Measurements from ENCODE around the gene CCNK.

CCNK gene

DNA sequence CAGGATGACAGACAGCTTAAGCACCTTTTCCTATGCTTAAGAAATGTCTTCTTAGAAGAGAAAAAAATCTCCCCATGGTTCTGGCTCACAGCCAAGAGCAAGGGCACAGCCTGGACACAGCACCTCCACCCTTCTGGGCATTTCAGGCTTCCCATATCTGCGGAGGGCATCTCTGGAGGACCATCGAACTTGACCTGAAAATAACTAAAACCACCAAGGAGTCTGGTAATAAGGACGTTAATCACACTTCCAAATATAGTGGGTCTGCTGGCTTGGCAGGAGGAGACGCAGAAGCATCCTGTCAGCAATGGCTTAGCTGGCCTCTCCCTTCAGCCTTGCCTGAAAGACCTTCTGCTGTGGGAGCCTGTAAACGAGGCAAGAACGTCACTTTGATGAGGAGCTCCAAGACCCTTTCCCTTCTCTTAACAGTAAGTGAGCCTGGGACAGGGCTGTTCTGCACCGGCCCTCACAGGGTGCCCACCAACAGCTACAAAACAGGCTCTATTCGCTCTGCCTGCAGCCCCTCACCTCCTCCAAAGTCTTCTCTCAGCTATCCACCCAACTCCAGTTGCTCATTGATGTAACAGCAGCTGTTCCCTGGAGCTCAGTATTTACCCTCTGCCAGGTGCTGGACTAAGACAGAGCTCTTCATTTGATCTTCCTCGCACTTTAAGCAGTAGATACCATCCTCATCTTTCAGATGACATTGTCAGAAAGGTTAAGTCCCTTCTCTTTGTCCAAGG, 13.7 kb upstream of the CCNK start:
- no peak for DNase-seq

DNA sequence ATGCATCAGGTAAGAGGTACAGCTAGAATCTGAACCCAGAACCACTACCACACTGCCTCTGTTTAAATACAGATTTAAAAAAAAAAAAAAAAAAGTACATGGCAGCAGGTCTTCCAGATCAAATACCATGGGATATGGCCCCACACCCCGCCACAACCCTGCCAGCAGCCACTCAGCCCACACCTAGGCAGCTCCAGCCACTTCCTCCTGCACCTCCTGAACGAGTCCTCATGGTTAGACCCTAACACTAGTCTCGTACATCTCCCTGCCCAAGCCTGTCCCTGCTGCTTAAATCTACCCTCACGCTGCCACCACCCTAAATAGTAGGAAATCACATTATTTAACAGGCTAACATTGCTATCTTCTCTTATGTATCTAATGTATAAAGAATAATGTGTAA, 13.1 kb upstream of the CCNK start:
- no peak for DNase-seq

DNA sequence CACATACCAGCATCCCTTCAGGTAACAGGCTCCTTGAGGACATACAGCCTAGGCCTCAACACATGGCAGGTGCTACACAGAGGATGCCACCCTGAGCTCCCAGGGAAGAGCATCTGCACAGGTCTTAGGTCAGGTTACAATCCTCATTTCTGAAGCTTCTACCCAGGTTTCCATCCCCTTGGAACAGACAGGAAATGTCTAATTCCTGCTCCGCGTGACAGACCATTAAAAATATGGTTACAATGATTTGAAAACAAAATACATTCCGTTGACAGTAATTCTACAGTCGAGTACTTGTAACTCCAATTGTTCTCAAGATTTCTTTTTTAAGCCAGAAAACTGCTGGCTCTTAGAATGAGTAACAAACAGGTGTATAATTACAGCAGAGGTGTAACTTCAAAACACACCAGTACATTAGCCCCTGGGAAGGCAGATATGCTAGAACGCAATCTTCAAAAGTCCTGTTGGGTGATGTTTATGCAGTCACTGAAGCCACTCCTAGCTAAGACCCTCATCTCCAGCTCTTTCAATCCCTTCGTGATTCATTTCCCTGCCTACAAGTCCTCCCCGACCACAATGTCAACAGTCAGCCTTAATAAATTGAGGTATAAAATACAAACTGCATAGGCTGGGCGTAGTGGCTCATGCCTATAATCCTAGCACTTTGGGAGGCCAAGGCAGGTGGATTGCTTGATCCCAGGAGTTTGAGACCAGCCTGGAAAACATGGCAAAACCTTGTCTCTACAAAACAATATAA, 12.2 kb upstream of the CCNK start:
- DNase-seq: no peak

DNA sequence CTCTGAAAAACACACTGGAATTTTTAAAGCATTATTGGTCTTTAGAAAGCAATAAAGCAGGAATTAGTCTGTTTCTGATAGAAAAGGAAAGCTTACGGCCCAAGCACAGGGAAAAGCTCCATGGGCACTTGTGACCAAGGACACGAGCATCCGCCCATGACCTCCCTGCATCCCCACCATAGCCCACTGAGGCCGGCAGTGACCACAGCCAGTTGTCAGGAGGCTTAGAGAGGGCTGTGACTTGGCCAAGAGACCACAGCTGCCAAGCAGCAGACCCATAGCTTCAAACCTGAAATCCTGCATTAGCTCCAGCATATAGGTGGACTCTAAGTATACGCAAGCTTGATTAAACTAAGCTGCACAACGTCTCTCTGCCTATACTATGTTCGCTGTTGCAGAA, 9.5 kb upstream of the CCNK start:
- no peak for DNase-seq

DNA sequence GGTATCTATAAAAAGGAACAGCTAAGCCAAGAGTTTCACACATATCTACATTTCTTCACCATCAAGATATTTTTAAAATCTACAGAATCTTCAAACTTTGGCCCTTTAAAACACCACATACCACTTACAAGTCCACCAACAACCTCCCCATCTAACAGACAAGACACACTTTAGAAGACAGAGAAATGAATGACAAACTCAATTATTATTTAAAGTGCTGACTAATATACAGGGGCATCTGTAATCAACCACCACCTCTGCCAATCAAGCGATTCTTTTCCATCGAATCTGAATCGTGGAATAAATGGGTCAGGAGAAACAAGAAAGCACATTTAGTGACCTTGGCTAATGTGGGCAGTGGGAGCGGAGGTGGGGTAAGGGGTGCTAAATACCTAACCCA, 8.3 kb upstream of the CCNK start:
- DNase-seq: no peak

DNA sequence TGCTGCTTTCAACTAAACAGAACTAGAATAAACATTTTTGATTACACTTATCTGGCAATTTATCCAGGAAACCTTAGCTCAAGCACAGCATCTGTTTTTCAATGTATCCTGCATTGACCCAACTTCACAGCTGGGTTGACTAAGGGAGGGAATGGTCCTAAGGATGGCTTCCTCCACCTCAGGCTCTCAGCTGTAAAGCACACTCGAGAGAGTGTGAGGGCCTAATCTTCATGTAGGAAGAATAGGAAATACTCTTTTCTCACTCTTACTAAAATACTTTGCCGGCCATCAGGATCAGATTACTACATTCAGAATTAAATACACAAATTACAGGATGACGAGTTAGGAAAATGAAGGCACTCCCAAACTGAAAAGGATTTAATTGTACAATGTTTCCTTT, 7.8 kb upstream of the CCNK start:
- no peak for DNase-seq

DNA sequence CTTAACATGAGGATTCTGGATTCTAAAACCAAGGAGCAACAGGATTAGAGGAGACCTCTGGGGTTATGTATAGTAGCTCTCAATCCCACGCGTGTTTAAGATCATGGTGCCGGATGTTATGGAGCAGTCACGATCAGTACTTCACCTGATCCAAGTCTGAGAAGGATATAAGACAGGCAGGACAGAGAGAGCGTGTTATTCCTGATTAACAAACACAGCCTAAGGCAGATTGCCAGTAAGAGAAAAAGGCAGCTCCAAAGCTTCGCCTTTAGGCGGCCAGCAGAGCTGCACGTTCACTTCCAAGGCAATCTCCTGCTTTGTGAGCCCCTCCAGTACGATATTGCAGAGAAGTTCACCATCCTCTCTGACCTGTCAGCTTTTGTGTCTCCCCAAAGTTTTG, 6.0 kb upstream of the CCNK start:
- no peak for DNase-seq

DNA sequence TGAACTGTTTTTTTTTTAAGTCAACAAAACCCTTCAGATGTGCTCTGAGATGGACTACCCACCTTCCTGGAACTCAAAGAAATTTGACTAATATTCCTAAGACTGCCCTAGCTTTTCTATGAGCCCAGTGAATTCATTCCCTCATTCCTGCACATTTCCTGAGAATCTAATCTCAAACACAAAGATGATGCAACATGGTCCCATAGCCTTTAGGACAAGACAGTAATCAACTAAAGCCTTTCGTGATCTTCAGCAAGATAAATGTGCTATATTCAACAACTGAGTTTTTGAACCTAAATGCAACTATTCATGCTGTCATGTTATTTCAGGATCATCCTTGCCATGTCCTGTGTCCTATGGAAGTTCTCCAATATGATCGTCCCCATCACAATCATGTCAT, 5.5 kb upstream of the CCNK start:
- DNase-seq: no peak

DNA sequence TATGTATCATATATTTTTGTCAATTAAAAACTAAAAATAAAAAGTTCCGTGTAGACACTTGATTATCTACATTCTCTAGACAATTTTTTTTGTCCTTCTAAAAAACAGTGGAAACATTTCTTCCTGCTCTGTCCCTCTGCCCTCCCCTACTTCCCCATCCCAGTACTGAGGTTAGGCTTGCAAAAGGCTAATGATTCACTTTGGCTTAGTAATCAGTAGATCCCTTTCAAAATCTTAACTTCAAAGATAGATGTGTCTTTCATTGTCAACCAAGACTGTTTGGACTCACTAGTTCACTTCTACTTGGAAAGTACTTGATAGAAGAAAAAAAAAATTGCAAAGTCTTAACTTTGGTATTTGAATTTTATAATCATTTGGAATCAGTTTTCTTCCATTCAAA, 4.3 kb upstream of the CCNK start:
- DNase-seq: no peak

DNA sequence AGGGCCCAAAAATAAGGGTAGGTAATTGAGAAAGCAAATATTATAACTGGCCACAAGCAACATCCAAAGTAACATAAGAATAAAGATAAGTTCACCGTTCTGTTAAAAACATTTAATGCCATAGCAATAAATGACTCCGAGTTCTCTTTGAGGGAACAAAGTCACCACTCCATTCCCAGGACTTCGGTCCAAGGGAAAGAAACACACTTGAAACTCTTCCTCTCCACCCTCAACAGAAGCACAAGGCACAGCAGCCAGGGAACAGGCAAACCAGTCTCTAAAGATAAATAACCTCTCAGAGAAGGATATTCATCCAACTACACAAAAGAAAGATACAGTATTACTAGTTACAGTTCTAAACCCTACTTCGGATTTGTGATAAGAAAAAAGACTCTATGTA, 3.1 kb upstream of the CCNK start:
- no peak for DNase-seq

DNA sequence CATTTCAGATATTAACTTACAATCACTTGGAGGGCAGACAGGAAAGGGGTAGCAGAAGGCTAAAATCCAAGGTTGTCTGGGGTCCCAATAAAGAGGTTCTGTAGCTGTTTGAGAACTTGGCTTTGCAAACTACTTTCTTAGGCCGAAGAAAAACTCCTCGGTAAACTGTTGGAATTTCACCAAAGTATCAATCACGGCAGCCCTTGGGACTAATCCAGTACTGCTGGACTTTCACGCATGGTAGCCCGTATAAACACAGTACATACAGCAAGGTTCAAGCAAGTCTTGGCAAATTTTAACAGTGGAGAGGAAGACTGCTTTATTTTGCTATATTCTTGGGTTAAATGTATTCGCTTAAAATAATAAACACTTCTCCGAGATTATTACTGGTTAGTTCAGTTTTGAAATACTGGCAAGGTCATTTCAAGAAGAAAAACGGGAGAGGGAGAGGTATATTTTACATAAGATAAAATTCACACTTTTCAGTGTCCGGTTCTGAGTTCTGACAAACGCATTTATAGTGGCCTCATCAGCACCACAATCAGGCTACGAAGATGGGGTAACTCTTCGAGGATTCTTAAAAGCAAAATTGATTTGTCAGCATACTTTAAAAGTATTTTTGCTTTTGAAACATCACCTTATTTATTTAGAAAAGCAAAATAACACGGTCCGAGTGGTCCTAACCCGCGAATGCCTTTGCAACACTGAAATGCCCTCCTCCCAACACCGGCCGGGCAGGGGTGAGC, 1.9 kb upstream of the CCNK start:
- DNase-seq: no peak

DNA sequence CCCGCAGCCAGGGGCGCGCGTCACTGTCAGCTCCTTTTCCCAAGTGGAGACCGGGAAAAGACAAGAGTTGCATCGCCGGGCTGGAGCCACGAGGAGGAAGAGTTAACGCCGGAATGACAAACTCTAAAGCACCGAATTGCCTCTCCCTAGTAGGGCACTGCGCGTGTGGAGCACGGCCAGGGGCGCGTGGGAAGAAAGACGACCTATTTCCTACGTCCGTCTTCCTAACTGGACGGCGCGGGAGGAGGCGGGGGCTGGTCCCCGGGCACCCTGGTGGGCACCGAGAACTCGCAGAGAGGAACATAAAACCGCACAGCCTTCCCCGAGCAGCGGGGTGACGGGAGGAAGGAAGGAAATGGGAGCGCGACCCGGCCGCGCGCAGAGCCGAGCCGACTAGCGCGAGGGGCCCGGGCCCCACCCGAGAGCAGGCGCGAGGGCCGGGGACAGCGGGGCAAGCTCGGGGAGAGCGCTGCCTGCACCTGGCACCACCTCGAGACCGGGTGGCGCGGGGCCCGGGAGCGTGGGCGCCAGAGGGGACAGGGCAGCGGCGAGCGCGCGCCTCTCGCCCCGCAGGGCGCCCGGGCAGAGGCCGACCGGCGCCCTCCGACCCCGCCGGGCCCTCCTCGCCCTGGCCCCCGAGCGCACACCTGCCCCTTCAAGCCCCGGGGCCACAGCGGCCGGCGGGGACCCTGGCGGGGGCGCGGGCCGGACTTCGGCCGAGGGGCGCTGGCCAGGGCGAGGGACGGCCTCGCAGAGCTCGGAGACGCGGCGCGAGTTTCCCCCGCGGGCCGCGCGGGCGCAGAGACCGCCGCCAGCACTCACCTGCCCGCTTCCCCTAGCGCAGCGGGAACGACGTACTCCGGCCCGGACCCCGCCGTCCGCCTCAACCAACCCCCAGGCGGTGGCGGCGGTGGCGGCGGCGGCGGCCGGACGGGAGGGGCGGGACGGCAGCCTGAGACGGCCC, 1.0 kb upstream of the CCNK start, which contains the start of gene SETD3:
TSS of gene SETD3 (minus strand) at position 954 of the 964 bp plus-strand sequence. CDS start 15,054 bp downstream, outside the sequence.
- DNase-seq: peak; percentile 14

DNA sequence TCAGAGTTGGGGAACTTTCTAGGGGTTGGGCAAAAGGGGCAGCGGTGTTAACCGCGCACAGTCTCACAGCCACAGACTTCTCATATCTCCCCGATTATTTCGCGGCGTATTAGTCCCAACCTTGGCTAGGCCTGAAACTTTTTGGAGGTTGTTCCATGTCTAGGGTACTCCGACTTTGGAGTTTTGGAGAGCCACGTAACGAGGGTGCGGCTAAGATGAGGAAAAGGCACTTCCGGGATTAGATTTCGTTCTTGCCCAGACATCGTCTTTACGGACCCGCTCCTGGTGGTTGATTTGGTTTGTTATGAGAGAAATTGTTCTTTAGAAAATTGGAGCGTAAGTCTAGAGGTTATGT, 513 bp downstream of the CCNK start:
- peak; percentile 3 for DNase-seq

DNA sequence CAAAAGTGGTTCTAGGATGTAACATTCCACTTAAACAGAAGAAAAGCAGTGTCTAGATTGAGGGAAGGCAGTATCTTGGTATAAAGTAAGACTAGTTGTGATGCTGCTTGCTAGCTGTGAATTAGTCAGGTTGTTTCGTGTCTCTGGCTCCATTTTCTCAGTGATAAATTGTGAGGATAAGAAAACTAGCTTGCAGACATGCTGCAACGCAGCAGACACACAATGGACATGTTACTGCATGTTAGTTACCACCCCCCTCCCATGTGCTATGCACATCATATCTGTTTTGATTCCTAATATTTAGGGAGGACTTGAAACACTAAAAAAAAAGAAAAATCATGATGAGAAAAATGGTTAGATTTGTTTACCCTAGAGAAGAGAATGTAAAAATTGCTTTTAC, 2.9 kb downstream of the CCNK start:
- no peak for DNase-seq

DNA sequence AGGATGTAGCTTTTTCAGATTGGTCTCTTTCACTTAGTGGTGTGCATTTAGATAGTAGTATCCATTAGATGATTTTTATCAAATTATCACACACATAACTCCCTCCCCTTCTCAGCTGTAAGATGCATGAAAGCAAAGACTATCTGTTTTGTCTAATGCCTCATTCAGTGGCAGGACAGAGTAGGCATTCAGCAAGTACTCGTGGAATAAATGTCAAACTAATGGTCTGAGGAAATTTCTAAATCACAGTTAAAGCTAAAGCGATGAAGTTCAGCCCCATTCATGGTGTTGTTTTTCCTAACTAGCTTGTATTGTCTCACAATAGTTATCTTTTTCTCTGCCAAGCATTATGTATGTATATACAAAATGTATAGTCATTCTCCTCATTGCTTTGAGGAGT, 16.1 kb downstream of the CCNK start:
- DNase-seq: no peak

DNA sequence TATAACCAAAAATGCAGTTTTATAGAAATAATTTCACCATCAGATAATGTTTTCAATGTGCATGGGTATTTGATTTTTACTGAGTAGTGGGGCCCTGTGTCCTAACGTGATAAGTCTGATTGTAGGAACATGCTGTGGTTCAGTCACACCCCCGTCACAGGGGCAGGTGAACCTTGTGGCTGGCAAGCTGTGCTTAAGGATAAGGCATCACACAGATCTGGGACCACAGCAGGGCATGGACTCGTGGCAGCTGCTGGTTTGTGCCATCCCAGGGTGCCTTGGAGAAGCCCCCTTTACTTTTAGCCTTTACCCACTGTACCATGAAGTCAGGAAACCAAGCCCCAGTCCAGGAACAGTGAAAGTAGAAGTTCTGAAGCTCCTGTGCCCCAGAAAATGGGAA, 16.7 kb downstream of the CCNK start:
- no peak for DNase-seq

DNA sequence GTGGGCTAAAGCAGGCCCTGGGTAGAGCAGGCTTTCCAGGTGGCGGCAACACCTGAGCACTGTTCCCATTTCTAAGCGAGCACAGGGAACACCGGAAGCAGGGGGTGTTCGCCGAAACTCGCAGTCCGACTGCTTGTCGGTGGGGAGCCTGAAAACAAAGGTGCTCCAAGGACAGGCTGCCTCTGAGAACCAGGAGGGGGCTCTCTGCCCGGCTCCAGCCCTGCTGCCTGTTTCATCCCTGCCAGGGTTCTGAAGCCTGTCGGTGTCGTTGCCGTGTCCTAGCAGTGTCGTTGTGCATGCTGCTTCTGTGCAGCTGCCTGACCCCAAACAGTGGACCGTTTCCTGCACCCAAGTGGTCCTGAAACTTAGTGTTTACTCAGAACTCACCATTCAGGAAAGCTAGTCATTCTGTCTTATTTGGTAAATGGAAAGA, 21.8 kb downstream of the CCNK start:
- DNase-seq: no peak

DNA sequence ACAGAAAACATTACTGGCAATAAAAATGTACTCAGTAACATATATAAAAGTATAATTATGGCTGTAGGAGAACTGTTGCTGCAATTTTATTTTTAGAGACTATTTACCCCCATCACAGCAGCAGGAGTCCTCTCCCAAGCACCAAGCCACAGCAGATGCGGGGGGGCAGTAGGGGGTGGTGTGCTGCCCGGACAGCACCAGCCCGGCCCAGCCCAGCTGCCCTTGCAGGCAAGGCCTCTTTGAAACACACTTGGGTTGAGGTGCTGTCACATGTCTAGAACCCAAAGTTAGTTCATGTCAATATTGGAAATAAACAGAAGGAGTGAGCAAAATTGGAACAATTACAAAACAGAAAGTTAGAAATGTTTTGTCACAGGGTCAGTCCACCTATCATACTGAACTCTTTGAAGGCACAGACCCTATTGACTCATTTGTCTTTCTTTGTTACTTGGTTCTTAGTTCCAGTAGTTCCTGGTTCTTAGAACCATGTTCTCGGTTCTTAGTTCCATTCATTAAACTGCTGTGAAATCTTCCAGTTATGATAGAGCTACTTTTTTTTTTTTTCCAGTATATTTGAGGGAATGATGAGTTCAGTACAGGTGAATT, 22.7 kb downstream of the CCNK start:
- DNase-seq: no peak

DNA sequence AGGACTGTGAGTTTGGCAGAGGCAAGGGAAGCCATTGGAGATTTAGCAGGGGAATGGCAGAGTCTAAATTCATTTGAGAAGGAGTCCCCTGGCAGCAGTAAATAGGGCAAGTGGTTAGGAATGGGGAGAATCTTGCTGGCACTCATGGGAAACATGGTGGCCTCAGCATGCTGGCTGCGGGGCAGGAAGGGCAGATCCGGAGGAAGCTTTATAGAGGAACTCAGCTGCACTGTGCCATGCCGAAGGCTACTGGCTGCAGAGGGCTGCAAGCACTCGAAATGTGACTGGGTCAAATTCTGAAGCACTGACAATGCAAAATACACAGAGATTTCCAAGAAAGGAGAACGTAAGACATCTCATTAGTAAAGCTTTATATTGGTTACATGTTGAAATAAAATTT, 23.9 kb downstream of the CCNK start:
- no peak for DNase-seq

DNA sequence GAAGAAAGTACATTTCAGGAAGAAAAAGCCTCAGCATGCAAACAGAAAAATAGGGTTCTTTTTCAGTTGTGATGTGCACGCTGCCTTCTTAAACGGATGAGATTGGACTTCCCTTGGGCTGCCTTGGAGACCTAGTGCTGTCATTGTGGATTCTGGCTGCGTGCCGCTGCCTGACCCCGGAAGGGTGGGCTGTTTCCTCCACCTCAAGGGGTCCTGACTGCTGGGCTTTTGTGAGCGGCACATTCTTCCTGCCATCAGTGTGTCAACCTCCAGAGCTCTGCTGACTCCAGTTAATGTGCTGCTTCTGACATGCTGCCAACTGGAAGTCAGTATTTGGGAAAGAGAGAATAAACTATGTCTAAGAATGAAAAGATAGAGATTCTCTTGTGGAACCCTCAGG, 25.1 kb downstream of the CCNK start:
- DNase-seq: no peak

DNA sequence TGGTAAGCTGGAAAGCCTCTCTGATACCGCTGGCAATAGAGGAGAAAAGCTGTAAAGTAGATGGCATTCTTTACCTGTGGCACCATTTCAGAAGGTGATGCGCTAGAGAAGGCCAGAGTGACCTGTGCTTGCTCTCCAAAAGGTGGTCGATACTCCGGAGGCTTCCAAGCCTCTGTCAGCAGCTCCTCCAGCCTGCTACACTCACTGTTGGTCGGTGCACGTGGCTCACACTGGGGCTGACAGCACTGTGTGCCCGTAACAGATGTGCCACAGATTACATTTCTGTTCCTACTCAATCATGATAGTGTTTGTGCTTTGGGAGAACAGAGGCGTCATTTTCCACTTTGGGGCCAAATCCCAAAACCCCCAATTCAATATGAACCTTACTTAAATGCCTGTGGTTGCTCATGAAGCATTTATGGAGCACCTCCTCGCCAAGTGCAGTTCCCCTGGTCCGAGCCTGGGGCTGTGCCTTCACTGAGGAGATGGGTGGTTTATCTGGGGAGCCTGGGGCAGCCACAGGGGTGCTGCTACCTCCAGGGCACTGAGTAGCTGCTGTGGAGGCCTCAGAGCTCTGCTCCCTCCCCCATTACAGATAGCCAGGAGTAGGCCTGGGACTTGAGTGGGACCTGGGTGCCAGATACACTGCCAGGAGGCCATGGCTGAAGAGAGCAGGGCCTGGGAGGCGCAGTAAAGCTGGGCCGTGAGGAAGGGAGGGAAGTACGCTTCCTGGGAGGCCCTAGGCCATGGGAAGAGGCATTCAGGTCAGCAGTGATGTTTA, 26.8 kb downstream of the CCNK start:
- no peak for DNase-seq

Data from CD4-positive, alpha-beta T cell treated with Interferon gamma for 1 hour (primary cell).